A549 (cell line): ENCODE data around the gene MYO18A. TPM values are rescaled to one million over a fixed set of nuclear protein-coding genes. Genes with fewer than 3 reads are reported as not detected.

Experiments
- ATAC-seq, 2 experiments: fragments of 200-7000 bp in 1 of 2; fragments of >200 bp in 1 of 2; cut with Nextera tagmentation in 1 of 2; cut with Tn5 transposase in 1 of 2; 3 replicates each; pipeline versions ENCODE4 v1.8.0 to v1.9.1; 2018 to 2020; ENCODE audit warnings: mild to moderate bottlenecking in 1 of 2, moderate library complexity in 1 of 2
- CTCF ChIA-PET: fragments of 300-600 bp; sonication (Branson Sonifier 250); formaldehyde crosslinking; extraction: SDS; loops from one replicate; lab custom pipeline; 2021; ENCODE audit warnings: antibody characterized with exemption, inconsistent platforms; lab: Yijun Ruan, JAX
- POLR2A ChIA-PET: fragments of 350-600 bp; formaldehyde crosslinking; extraction: SDS; loops from one replicate; lab custom pipeline; 2021; ENCODE audit warnings: antibody characterized with exemption, inconsistent platforms; lab: Yijun Ruan, JAX
- DNase-seq, 2 experiments: peaks; one replicate each; pipeline versions ENCODE4 v3.0.0 to v3.0.0-alpha.2; 2011 to 2016; ENCODE audit warnings: low read depth in 1 of 2, low spot score in 1 of 2
- FAIRE-seq: peaks from 2 replicates; lab custom pipeline; 2011; peaks lifted over from hg19 to GRCh38; lab: Jason Lieb, UNC
- H3K27ac ChIP-seq, 2 experiments: fragments of >200 bp; sonication (Bioruptor Twin); formaldehyde crosslinking; 3 replicates each; pipeline ENCODE4 v1.5.1; 2016 to 2017
- H3K4me1 ChIP-seq: fragments of >200 bp; sonication (Bioruptor Twin); formaldehyde crosslinking; 3 replicates; pipeline ENCODE4 v1.6.1; 2016
- H3K4me2 ChIP-seq: fragments of >200 bp; sonication (Bioruptor Twin); formaldehyde crosslinking; 3 replicates; pipeline ENCODE4 v1.6.1; 2016
- H3K4me3 ChIP-seq: fragments of >200 bp; sonication (Bioruptor Twin); formaldehyde crosslinking; 3 replicates; pipeline ENCODE4 v1.5.1; 2016
- H3K9me3 ChIP-seq: fragments of >200 bp; sonication (Bioruptor Twin); formaldehyde crosslinking; 3 replicates; pipeline ENCODE4 v1.6.1; 2016
- BHLHE40 ChIP-seq: IDR thresholded peaks from 2 replicates; pipeline ENCODE4 v1.6.1; 2012; ENCODE audit warnings: low read depth, low read length, inconsistent platforms
- CBX8 ChIP-seq: fragments of 200-600 bp; sonication (generic); IDR thresholded peaks from 2 replicates; pipeline ENCODE4 v1.6.1; 2016
- CEBPB ChIP-seq, 2 experiments: fragments of >200 bp in 1 of 2; sonication (Bioruptor Twin) in 1 of 2; formaldehyde crosslinking in 1 of 2; IDR thresholded peaks; 2 replicates each; pipeline ENCODE4 v1.6.1; 2012 to 2016
- EHMT2 ChIP-seq: fragments of 200-600 bp; sonication (generic); IDR thresholded peaks from 2 replicates; pipeline ENCODE4 v1.6.1; 2016; ENCODE audit warnings: antibody characterized with exemption, low read depth, mild to moderate bottlenecking, moderate library complexity
- FOSB ChIP-seq: fragments of 250-450 bp; sonication (Bioruptor Pico); IDR thresholded peaks from 2 replicates; pipeline ENCODE4 v1.5.0; 2020; ENCODE audit warnings: mild to moderate bottlenecking, moderate library complexity
- FOSL2 ChIP-seq, 2 experiments: fragments of 450-650 bp in 1 of 2; fragments of >200 bp in 1 of 2; sonication (Bioruptor Twin) in 1 of 2; formaldehyde crosslinking; IDR thresholded peaks; 2 replicates each; pipeline versions ENCODE4 v1.5.0 to v1.6.1; 2016 to 2020; ENCODE audit warnings: mild to moderate bottlenecking in 1 of 2, moderate library complexity in 1 of 2
- GATA3 ChIP-seq: IDR thresholded peaks from 2 replicates; pipeline ENCODE4 v1.6.1; 2012; ENCODE audit warnings: borderline replicate concordance
- HEYL ChIP-seq: fragments of 250-450 bp; sonication (Bioruptor Pico); IDR thresholded peaks from 2 replicates; pipeline ENCODE4 v1.8.0; 2021; ENCODE audit warnings: mild to moderate bottlenecking, moderate library complexity
- HOXA7 ChIP-seq: fragments of 250-450 bp; sonication (Bioruptor Pico); IDR thresholded peaks from 2 replicates; pipeline ENCODE4 v1.5.0; 2020; ENCODE audit warnings: mild to moderate bottlenecking, moderate library complexity
- HOXB13 ChIP-seq: fragments of 250-450 bp; sonication (Bioruptor Pico); IDR thresholded peaks from 2 replicates; pipeline ENCODE4 v1.5.0; 2020; ENCODE audit warnings: low read depth, mild to moderate bottlenecking, moderate library complexity
- HOXB5 ChIP-seq: fragments of 250-450 bp; sonication (Bioruptor Pico); IDR thresholded peaks from 2 replicates; pipeline ENCODE4 v1.5.0; 2020; ENCODE audit warnings: mild to moderate bottlenecking, moderate library complexity
- JUN ChIP-seq, 2 experiments: fragments of >200 bp; sonication (Bioruptor Twin); formaldehyde crosslinking; IDR thresholded peaks; 2 replicates in 1 of 2; 3 replicates in 1 of 2; pipeline ENCODE4 v1.6.1; 2016 to 2017
- JUNB ChIP-seq: fragments of >200 bp; sonication (Bioruptor Twin); formaldehyde crosslinking; IDR thresholded peaks from 2 replicates; pipeline ENCODE4 v1.6.1; 2016
- KDM1A ChIP-seq: fragments of 200-600 bp; sonication (generic); IDR thresholded peaks from 2 replicates; pipeline ENCODE4 v1.6.1; 2016; ENCODE audit warnings: low read depth, mild to moderate bottlenecking
- KDM5A ChIP-seq: fragments of 200-600 bp; sonication (generic); IDR thresholded peaks from 2 replicates; pipeline ENCODE4 v1.6.1; 2016; ENCODE audit warnings: antibody characterized with exemption, mild to moderate bottlenecking
- MAFK ChIP-seq: fragments of 450-650 bp; IDR thresholded peaks from 2 replicates; pipeline ENCODE4 v1.6.1; 2014; ENCODE audit not compliant: partially characterized antibody
- MYC ChIP-seq: IDR thresholded peaks from 2 replicates; pipeline ENCODE4 v1.6.1; 2012; ENCODE audit warnings: mild to moderate bottlenecking, inconsistent platforms, low read length, improper control_type of control experiment, borderline replicate concordance
- POLR2A ChIP-seq: IDR thresholded peaks from 2 replicates; pipeline ENCODE4 v1.6.1; 2012; ENCODE audit warnings: mild to moderate bottlenecking, low read length
- POLR2AphosphoS2 ChIP-seq: conservative IDR thresholded peaks from 2 replicates; pipeline ENCODE4 v1.6.1; 2012; ENCODE audit warnings: low read length, improper control_type of control experiment, inconsistent platforms
- RARB ChIP-seq: fragments of 250-450 bp; sonication (Bioruptor Pico); IDR thresholded peaks from 2 replicates; pipeline ENCODE4 v1.8.0; 2021; ENCODE audit warnings: mild to moderate bottlenecking, moderate library complexity
- RCOR1 ChIP-seq: fragments of 150-350 bp; IDR thresholded peaks from 2 replicates; pipeline ENCODE4 v1.6.1; 2014; ENCODE audit warnings: antibody characterized with exemption, low read length, low read depth
- RFX5 ChIP-seq: fragments of 450-650 bp; IDR thresholded peaks from 2 replicates; pipeline ENCODE4 v1.7.1; 2014; ENCODE audit warnings: antibody characterized with exemption, mild to moderate bottlenecking, moderate library complexity
- RNF2 ChIP-seq: fragments of 200-600 bp; sonication (generic); IDR thresholded peaks from 2 replicates; pipeline ENCODE4 v1.6.1; 2016; ENCODE audit warnings: low read depth, mild to moderate bottlenecking, antibody characterized with exemption, moderate library complexity, borderline replicate concordance
- TP53 ChIP-seq: fragments of 250-450 bp; sonication (Bioruptor Pico); IDR thresholded peaks from 2 replicates; pipeline ENCODE4 v1.5.0; 2021; ENCODE audit warnings: mild to moderate bottlenecking, moderate library complexity
- ZFP36 ChIP-seq: fragments of 450-650 bp; IDR thresholded peaks from 2 replicates; pipeline ENCODE4 v1.6.1; 2014; ENCODE audit warnings: borderline replicate concordance; ENCODE audit not compliant: partially characterized antibody
- ZNF302 ChIP-seq: fragments of 250-450 bp; sonication (Bioruptor Pico); IDR thresholded peaks from 2 replicates; pipeline ENCODE4 v1.9.0; 2021; ENCODE audit warnings: inconsistent platforms, mild to moderate bottlenecking, moderate library complexity
- WGBS: methylation state at CpG from one replicate; pipeline ENCODE4 v1.1.6; 2017; ENCODE audit errors: missing lambda C conversion rate; 5-methylcytosine and 5-hydroxymethylcytosine counted together
- polyA plus RNA-seq, 4 experiments: library from polyadenylated mRNA; depleted of rRNA in 3 of 4; stranded (reverse); fragments of >200 nt; fragmentation: RNase III in 1 of 4; extraction: RNeasy Plus Mini Kit Qiagen cat#74134 plus additional on column Dnase treatment in 1 of 4; gene quantifications; 2 replicates in 3 of 4; 3 replicates in 1 of 4; pipeline ENCODE4 v1.2.3, GENCODE V29; 2011 to 2017
- TF ChIP-seq, protein P1 (sequence below): IDR thresholded peaks from 2 replicates; pipeline ENCODE4 v1.6.1; 2012; ENCODE audit warnings: low read depth, borderline replicate concordance
- TF ChIP-seq, protein P2 (sequence below): fragments of >200 bp; sonication (Bioruptor Twin); formaldehyde crosslinking; IDR thresholded peaks from 3 replicates; pipeline ENCODE4 v1.6.1; 2016
- TF ChIP-seq, protein P3 (sequence below): IDR thresholded peaks from 2 replicates; pipeline ENCODE4 v1.6.1; 2012

The MYO18A gene
- polyA plus RNA-seq, 2 of the 4 experiments (the other 2 are of a cell fraction): 12.3 to 28.4 TPM

GRCh38 chr17:29102046-29102445 lies 78.2 kb downstream of the MYO18A start:
- POLR2A ChIA-PET: no interaction called here

GRCh38 chr17:29100296-29100695 lies 79.9 kb downstream of the MYO18A start:
- no peak overlapping the region for H3K4me3 ChIP-seq
- TF ChIP-seq RARB (CRISPR knock-in tag) (no peak), MAFK (no peak), POLR2A (no peak), RCOR1 (no peak), HEYL (CRISPR knock-in tag) (no peak), FOSL2 (IDR thresholded peaks at IDR 0.05) (no peak), FOSL2 (CRISPR knock-in tag; IDR thresholded peaks at IDR 0.05) (no peak), HOXA7 (CRISPR knock-in tag) (no peak), MYC (no peak), ZNF302 (CRISPR knock-in tag) (no peak), EHMT2 (no peak)
- TF ChIP-seq, protein P1, sequence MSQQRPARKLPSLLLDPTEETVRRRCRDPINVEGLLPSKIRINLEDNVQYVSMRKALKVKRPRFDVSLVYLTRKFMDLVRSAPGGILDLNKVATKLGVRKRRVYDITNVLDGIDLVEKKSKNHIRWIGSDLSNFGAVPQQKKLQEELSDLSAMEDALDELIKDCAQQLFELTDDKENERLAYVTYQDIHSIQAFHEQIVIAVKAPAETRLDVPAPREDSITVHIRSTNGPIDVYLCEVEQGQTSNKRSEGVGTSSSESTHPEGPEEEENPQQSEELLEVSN: no peak
- TF ChIP-seq, protein P2, sequence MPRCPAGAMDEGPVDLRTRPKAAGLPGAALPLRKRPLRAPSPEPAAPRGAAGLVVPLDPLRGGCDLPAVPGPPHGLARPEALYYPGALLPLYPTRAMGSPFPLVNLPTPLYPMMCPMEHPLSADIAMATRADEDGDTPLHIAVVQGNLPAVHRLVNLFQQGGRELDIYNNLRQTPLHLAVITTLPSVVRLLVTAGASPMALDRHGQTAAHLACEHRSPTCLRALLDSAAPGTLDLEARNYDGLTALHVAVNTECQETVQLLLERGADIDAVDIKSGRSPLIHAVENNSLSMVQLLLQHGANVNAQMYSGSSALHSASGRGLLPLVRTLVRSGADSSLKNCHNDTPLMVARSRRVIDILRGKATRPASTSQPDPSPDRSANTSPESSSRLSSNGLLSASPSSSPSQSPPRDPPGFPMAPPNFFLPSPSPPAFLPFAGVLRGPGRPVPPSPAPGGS: no peak
- TF ChIP-seq, protein P3, sequence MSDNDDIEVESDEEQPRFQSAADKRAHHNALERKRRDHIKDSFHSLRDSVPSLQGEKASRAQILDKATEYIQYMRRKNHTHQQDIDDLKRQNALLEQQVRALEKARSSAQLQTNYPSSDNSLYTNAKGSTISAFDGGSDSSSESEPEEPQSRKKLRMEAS: no peak
- TF ChIP-seq, all 56 proteins: peak for 0
- no peak for FAIRE-seq
- Histone ChIP-seq H3K4me2 (no peak overlapping the region), H3K4me1 (no peaks in the 10 kb centered on the region), H3K9me3 (no peaks in the 10 kb centered on the region), H3K27ac (no peak overlapping the region)
- POLR2A ChIA-PET: no interaction called here
- CTCF ChIA-PET: interaction anchor here (1.3 to 2.4 kb wide), 3 partner anchors 104 to 147 kb away, joined by 3 to 16 read pairs (median 12); no protein-coding TSS in a partner anchor
- WGBS: 90% methylated on average over 8 of the region's 8 CpGs
- DNase-seq: no peak
- no peak for ATAC-seq

More at GRCh38 chr17:29102046-29102445, 78.2 kb downstream of the MYO18A start:
- Histone ChIP-seq H3K4me2 (no peak overlapping the region), H3K9me3 (no peaks in the 10 kb centered on the region), H3K4me3 (no peak overlapping the region), H3K4me1 (no peaks in the 10 kb centered on the region), H3K27ac (no peak overlapping the region)
- 70% methylated on average over 3 of the region's 3 CpGs for WGBS
- ATAC-seq (no peak; a peak in 1 of 6 replicates), DNase-seq (no peak), FAIRE-seq (no peak)
- CTCF ChIA-PET: interaction anchor here (1.7 to 2.4 kb wide), 4 partner anchors 39 to 149 kb away, joined by 3 to 12 read pairs (median 8); no protein-coding TSS in a partner anchor
- no peak for TF ChIP-seq JUNB

DNA sequence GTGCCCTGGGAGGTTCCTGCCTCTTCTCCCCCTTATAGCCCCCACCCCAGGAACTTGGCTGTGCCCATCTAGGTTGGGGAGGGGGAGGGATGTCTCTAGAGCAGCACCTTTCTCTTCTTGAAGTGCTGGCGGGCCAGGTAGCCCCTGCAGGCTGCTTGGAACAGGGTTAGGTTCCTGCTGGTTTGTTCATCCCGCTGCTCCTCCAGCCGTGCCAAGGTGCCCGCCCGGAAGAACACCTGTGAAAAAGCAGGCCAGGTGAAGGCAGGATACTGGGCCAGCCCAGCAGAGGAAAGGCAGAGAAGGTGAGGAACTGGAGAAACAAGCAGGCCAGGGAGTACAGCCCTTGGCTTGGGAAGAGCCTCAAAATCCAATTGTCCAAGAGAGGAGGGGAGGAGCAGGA lies 80.7 kb downstream of the MYO18A start:
- FAIRE-seq: no peak
- Histone ChIP-seq H3K4me1 (no peaks in the 10 kb centered on the region), H3K4me2 (no peak overlapping the region), H3K4me3 (no peak overlapping the region), H3K9me3 (no peaks in the 10 kb centered on the region)
- CTCF ChIA-PET: interaction anchor here (1.5 to 2.3 kb wide), 3 partner anchors 81 to 134 kb away, joined by 3 to 16 read pairs (median 6); no protein-coding TSS in a partner anchor
- no peak for DNase-seq
- POLR2A ChIA-PET: no interaction called here
- no peak for ATAC-seq
- no peak for TF ChIP-seq ZNF302 (CRISPR knock-in tag)
- no peak for TF ChIP-seq GATA3
- no peak for TF ChIP-seq POLR2AphosphoS2
- no peak for TF ChIP-seq BHLHE40
- TF ChIP-seq RFX5: no peak
- no peak for TF ChIP-seq HOXA7 (CRISPR knock-in tag)
- no peak for TF ChIP-seq TP53 (CRISPR knock-in tag)
- TF ChIP-seq, all 56 proteins: peak for 0
- H3K27ac ChIP-seq: no peak overlapping the region
- 84% methylated on average over 4 of the region's 5 CpGs for WGBS

- TF ChIP-seq ZFP36: no peak
- no peak for TF ChIP-seq MAFK
- no peak for TF ChIP-seq EHMT2
- TF ChIP-seq JUN (IDR thresholded peaks at IDR 0.05): no peak
- no peak for TF ChIP-seq KDM1A
- TF ChIP-seq CBX8: no peak
- TF ChIP-seq RNF2: no peak
- TF ChIP-seq FOSB (CRISPR knock-in tag): no peak
- no peak for TF ChIP-seq HOXA7 (CRISPR knock-in tag)
- TF ChIP-seq JUNB: no peak
- no peak for TF ChIP-seq KDM5A
- no peak for TF ChIP-seq GATA3
- TF ChIP-seq CEBPB (IDR thresholded peaks at IDR 0.05): no peak
- no peak for TF ChIP-seq HOXB5
- no peak for TF ChIP-seq MYC
- TF ChIP-seq HOXB13 (CRISPR knock-in tag): no peak
- TF ChIP-seq, all 56 proteins: peak for 0
- CTCF ChIA-PET: interaction anchor here (0.6 to 1.1 kb wide), 3 partner anchors 123 to 355 kb away, joined by 3 to 4 read pairs (median 3); no protein-coding TSS in a partner anchor
- ATAC-seq (no peak), FAIRE-seq (no peak), DNase-seq (no peak)
- Histone ChIP-seq H3K27ac (no peak overlapping the region), H3K4me2 (no peak overlapping the region), H3K4me1 (no peaks in the 10 kb centered on the region), H3K4me3 (no peak overlapping the region), H3K9me3 (no peaks in the 10 kb centered on the region)
- WGBS: 81% methylated on average over 6 of the region's 6 CpGs
- POLR2A ChIA-PET: no interaction called here
Observed at GRCh38 chr17:29096094-29096493, 84.1 kb downstream of the MYO18A start.
